HG03095 (cell line): ENCODE data around the gene BANP.
"Not testable (repeated sequence)": the region's sequence is repeated elsewhere in the genome, so short reads cannot be mapped to it uniquely, and the experiment has no call there.

Source experiments
- ATAC-seq: cut with Tn5 transposase; IDR thresholded peaks from one replicate; pipeline ENCODE4 v1.9.1; 2021; ENCODE audit warnings: moderate library complexity; ENCODE audit not compliant: unreplicated experiment

BANP gene

GRCh38 chr16:88064011-88064888 lies 113.0 kb downstream of the BANP start:
- no peak for ATAC-seq

- ATAC-seq = no peak
Measured at GRCh38 chr16:88064889-88065746, 113.9 kb downstream of the BANP start.

GRCh38 chr16:88065747-88066142 lies 114.5 kb downstream of the BANP start:
- ATAC-seq = no peak

- ATAC-seq = no peak
Measured at GRCh38 chr16:88066234-88066633, 115.0 kb downstream of the BANP start.

- ATAC-seq = no peak
Measured at GRCh38 chr16:88066680-88067529, 115.7 kb downstream of the BANP start.

GRCh38 chr16:88067530-88068411 lies 116.5 kb downstream of the BANP start:
- ATAC-seq = no peak

GRCh38 chr16:88068476-88069396 lies 117.5 kb downstream of the BANP start:
- no peak for ATAC-seq

- ATAC-seq = peak; percentile 88
Measured at GRCh38 chr16:88069397-88070168, 118.3 kb downstream of the BANP start.

- ATAC-seq = no peak
Measured at GRCh38 chr16:88070341-88070740, 119.1 kb downstream of the BANP start.

GRCh38 chr16:88070989-88071625 lies 119.9 kb downstream of the BANP start:
- no peak for ATAC-seq

- no peak for ATAC-seq
Measured at GRCh38 chr16:88071908-88072307, 120.7 kb downstream of the BANP start.

- ATAC-seq = no peak
Measured at GRCh38 chr16:88072571-88073001, 121.4 kb downstream of the BANP start.

- ATAC-seq = no peak
Measured at GRCh38 chr16:88073201-88073721, 122.0 kb downstream of the BANP start.

GRCh38 chr16:88074041-88074440 lies 122.8 kb downstream of the BANP start:
- ATAC-seq = no peak

- no peak for ATAC-seq
Measured at GRCh38 chr16:88076211-88076931, 125.1 kb downstream of the BANP start.

- ATAC-seq = not testable (repeated sequence)
Measured at GRCh38 chr16:88076932-88077320, 125.7 kb downstream of the BANP start.
